GM19351 (cell line): ENCODE results near the gene PRR16.
"Not testable (repeated sequence)": the region's sequence is repeated elsewhere in the genome, so short reads cannot be mapped to it uniquely, and the experiment has no call there.

ENCODE experiments used
- ATAC-seq: cut with Tn5 transposase; IDR thresholded peaks from one replicate; pipeline ENCODE4 v1.9.1; 2021; ENCODE audit warnings: mild to moderate bottlenecking, moderate library complexity; ENCODE audit not compliant: unreplicated experiment

The PRR16 gene

DNA sequence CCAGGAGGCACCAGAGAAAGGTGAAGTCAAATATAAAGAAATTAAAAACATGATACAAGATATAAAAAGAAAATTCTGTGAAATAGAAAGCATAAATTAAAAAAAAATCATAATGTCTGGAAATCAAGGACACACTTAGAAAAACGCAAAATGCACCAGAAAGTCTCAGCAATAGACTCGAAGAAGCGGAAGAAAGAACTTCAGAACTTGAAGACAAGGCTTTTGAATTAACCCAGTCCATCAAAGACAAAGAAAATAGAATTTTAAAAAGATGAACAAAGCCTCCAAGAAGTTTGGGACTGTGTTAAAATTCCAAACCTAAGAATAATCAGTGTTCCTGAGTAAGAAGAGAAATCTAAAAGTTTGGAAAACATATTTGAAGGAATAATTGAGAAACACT lies 168.3 kb downstream of the PRR16 start:
- ATAC-seq, result no peak

GRCh38 chr5:120638449-120638848 lies 174.3 kb downstream of the PRR16 start:
- ATAC-seq, result no peak

GRCh38 chr5:120640778-120641177 lies 176.7 kb downstream of the PRR16 start:
- ATAC-seq, result no peak

GRCh38 chr5:120644516-120644915 lies 180.4 kb downstream of the PRR16 start:
- no peak for ATAC-seq

DNA sequence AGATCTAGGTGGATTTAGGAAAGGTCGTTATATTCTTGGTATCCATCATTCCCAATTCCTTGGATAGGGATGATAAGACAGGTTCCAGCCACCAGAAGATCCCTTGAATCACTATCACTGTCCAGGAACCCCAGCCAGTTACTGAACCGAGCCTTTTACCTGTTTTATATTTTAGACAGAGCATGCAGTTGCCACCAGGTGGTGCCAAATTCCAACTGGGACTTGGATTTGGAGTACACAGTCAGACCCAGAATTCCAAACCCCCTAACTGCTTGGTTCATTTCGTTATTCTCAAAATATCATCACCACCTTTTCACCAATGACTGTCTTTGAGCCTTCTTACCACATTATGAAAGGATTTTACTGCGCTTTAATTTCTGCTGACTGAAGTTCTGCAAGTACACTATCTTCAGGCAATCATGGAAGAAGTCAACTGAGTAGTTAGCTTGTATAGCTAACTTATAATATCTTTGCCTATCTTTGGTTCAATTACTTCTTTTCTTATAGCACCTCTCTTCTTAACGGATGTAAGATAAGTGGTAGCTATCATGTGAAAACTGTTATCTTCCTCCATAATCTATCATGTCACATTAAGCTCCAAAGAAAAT lies 191.8 kb downstream of the PRR16 start:
- ATAC-seq, result peak; percentile 64

DNA sequence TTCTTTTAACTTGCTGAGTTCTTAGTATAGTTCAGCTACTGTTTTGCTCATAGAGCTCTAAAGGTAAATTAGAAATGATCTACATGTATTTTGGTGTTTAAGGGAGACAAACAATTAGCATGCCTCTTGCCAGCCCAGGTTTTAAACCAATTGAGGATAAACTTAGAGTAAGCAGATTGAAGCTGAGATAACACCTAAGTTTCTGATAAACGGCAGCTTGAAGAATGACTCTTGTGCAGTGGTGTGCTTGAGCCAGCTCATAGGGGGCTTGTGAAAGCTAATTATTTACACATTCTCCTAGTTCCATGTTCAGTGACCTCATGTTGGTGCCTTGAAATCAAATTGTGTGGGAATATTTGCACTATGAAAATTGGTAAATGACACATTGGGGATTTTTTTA lies 193.0 kb downstream of the PRR16 start:
- ATAC-seq, result no peak

GRCh38 chr5:120677481-120677880 lies 213.4 kb downstream of the PRR16 start:
- no peak for ATAC-seq

DNA sequence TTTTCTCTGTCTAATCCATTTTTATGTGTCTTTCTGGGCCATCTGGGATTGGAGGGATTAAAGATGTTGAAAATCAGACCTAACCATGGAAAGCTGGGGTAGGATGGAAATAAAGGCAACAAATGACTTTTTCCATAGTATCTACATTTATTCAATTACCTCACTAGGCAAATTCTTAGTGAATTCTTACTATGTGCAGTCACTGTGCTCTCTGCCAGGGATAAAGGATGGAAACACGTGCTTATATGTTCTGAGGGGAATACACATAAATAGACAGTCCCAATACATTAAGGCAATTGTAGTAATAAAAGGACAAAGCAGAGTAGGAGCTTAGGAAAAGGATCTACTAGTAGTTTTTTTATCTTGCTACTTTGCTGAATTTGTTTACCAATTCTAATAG lies 214.2 kb downstream of the PRR16 start:
- no peak for ATAC-seq

DNA sequence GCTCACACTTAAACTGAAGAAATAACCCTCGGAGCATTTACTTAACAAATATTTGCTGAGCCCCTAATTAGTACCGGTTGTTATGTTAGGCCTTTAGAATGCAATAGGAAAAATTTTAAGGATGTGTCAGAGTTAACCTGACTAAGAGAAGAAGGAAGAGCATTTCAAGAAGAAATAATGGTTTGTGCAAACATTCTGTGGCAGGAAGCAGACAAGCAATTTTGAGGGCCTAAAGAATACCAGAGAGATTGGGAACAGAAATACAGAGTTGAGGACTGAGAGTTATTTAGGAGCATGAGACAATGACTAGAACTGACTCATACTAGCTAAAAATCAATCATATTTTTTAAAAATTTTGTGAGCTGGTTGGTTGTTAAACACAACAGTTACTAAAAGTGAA lies 218.8 kb downstream of the PRR16 start:
- no peak for ATAC-seq

DNA sequence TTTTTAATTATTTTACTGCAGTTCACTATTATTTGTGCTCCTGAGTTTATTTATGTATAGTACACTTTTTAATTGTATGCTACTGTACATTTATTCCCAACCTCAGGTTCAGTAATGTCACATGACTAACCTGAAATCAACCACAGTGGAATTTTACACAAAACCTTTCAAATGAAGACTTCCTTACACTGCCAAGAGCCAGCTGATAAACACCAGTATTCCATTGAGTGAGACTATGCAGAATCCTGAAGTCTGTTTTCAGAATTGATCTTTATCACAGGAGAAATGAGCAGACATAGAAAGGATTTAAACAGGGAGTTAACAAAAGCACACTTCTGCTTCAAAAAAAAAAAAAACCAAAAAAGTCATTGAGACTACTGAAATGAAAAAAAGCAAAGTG lies 219.5 kb downstream of the PRR16 start:
- ATAC-seq, result no peak

GRCh38 chr5:120684213-120684612 lies 220.1 kb downstream of the PRR16 start:
- no peak for ATAC-seq

GRCh38 chr5:120684749-120685415 lies 220.8 kb downstream of the PRR16 start:
- ATAC-seq, result peak; percentile 63

DNA sequence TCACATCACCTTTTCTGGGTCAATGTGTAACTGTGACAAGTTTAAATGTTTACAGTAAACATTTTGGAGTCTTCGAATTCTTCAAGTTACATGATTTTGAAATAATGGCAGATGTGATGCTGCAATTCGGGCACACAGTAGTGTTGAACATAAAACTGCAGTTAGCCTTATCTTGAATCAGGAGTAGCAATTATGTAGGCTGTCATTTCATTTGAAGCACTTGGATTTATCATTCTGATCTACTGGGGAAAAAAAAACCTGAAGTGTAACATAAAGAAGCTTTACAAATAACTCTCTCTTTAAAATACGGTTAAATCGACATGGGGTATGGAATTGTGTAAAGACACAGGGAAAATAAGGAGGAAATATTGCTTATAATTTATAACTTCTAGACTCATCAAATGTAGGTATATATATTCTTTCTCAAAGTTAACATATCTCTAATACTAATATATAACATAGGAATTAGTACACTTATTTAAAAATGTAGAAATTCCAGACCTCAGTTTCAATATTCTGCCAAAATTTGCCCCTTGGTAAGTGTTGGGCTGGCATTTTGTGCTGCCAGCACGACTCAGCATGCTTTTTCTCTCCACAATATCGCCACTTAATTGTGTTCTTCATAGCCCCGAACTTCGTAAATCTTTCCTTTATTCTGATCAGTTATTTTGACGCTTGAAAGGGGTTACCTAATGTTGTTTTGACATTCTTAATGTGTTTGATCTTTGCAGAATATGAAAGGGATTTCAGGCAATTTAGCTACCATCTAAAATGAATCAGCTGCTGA lies 226.7 kb downstream of the PRR16 start:
- no peak for ATAC-seq

DNA sequence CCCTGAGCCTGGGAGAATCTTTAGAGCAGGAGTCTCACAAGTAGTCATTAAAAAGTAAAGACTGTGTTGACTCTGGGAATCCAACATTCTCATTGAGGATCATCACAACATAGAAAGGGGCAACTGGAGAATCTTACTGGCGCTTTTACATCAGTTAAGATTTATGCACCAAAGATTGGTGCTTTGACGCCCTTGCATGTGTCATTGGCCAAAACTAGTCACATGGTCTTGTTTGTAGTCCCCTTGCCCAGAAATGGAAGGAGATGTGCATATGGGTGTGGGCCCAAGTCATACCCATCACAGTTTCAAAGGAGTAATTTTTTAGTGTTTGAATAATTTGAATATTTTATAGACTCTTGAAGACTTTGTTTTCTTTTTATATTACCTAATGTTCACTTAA lies 228.2 kb downstream of the PRR16 start:
- no peak for ATAC-seq

DNA sequence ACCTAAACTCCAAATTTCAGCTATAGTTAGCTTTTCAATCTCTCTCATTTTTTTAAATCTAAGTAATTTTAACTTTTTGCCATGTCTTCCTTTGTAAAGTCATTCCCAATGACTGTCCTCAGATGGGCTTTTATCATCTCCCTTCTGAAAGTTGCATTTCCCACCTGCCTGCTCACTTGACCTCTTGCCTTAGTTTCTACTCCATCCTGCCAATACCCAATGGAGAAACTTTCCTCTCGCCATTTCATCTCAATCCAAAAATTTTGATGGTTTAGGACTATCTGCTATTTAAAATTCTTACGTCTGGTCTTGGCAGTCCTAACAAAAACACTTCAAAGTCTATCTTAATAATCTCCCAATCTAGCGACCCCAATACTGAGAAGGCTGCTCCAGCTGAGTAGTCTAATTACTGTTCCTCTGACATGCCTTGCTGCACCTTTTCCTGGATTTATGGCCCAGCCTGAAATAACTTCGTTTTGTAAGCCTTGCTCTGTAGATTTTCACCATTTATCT lies 231.3 kb downstream of the PRR16 start:
- ATAC-seq, result no peak

DNA sequence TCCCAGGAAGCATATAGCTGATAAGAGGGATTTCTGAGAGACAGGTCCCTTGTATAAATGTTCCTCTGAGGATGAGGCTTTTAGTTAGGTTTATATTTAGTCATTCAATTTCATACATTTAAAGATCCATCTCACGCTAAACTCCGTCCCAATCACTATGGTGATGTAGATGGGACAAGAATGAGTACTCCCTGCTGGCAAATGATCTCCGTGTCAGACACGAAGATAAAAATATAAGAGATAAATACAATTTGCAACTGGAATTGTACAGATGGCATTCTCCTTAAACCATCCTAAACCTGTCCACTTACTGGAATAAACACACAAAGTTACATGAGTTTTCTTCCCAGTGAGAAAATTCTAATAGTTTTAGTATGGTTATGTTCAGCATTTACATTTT lies 233.0 kb downstream of the PRR16 start:
- ATAC-seq, result no peak

- ATAC-seq, result not testable (repeated sequence)
Measured at GRCh38 chr5:120697670-120698327, 233.7 kb downstream of the PRR16 start.

DNA sequence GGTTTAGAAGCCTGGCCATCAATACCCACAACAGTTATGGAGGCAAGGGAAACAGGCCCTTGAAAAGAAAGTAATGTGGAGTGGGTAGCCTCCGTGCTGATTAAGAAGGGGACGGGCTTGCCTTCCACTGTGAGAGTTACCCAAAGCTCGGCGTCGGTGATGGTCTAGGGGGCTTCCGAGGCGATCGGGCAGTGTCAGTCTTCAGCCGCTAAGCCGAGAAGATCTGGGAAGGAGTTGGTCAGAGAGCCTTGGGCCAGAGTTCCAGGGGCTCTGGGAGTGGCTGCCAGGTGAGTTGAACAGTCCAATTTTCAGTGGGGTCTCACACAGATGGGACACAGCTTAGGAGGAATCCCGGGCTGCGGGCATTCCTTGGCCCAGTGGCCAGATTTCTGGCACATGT lies 236.6 kb downstream of the PRR16 start:
- ATAC-seq, result not testable (repeated sequence)

GRCh38 chr5:120702817-120703538 lies 238.9 kb downstream of the PRR16 start:
- ATAC-seq, result not testable (repeated sequence)

DNA sequence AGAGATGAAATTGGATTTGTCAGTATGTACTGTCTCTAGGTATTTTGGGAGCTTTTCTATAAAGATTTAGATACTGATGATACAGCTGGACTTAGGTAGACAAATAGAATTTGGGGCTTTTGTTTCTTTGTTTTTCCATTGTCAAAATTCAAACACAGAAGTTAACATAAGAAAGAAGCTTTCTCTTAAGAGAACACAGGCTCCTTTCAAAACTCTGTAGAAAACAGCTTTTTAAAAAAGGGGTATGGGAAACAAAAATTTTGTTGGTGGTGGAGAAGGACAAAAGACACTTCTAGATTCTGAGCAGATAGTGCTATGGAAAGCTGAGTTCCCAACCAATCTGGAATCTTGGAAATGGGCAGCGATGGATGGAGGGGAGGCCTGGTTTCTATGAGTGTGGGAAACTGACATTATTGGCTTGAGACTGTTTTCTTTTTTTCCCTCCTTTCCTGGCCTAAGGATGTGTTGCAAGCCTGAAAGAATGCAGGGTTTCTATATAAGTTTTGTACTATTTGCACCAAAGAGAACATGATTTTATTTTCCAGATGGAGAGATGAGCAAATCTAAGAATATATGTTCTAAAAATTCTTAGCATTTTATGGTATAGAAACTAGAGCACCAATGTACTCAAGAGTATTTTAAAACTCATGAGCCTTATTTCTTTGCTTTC lies 240.0 kb downstream of the PRR16 start:
- ATAC-seq, result no peak
